ENCODE results near the gene FGD3.

Gene FGD3

DNA sequence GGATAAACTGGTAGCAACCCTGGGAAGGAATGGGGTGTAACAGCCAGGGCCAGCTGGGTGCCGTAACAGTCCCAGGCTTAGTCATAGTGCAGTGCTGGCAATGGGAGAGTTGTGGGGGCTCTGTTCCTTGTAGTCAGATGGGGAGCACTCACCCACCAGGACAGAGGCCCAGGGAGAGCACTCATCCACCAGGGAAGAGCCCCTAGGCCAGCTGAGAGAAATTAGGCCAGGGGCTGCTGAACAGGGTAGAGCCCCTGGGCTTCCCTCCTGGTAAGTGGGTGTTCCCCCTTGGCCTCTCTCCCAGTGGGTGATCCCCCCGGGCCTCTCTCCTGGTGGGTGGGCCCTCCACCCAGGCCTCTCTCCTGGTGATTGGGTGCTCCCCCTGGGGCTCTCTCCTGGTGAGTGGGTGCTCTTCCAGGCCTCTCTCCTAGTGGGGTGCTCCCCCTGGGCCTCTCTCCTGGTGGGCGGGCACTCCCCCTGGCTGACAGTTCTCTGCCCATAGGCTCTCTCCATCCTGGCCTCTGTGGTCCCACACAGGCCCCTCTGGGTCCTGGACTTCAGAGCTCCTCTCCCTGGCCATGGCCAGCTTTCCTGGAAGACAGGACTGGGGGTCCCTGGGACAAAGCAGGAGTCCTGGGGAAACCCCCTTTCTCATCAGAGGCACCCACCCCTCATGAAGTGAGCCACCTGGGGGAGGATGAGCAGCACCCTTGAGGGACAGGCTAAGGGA is 13.4 kb downstream of the FGD3 start:
- no peak for DNase-seq (ENCODE audit: low read depth)

DNA sequence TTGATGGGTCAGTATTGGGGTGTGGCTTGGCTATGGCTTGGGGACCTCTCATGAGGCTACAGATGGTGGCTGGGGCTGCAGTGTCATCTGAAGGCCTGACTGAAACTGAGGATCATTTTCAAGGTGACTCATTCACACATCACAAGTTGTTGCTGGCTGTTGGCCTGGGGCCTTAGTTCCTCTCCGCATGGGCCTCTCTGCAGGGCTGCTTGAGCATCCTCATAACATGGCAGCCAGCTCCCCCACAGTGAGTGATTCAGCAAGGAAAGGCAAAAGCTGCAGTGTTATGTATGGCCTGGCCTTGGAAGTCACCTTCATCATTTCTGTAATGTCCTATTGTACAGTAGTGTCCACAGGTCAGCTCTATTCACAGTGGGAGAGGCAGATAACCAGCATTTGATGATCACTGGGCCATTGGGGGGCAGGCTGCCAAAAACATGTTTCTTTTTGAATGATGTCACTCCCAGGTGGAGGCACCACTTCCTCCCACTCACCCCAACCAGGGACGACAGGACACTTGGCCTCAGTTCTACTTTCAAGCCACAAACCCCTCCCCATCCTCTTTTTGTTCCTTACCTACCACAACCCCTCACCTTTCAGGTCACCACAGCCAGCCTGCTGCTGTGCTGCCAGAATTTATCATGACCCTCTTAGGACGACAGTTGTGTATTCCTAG is 14.4 kb downstream of the FGD3 start:
- DNase-seq (ENCODE audit: low read depth), result no peak

DNA sequence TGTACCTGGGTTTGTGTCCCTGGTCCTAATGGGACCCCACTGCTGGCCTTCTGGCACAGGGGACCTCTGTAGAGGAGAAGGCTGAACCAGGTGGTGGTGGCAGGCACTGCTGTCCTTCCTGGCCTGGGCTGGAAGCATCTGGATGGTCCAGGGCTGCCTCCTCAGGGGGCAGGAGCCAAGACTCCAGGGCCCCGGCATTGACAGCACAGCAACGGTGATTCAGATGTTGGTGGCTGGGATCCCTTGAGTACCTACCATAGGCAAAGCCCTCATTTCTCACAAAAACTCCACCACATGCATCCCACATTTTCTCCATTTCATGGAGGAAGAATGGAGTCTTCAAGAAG is 15.0 kb downstream of the FGD3 start:
- no peak for DNase-seq (ENCODE audit: low read depth)

DNA sequence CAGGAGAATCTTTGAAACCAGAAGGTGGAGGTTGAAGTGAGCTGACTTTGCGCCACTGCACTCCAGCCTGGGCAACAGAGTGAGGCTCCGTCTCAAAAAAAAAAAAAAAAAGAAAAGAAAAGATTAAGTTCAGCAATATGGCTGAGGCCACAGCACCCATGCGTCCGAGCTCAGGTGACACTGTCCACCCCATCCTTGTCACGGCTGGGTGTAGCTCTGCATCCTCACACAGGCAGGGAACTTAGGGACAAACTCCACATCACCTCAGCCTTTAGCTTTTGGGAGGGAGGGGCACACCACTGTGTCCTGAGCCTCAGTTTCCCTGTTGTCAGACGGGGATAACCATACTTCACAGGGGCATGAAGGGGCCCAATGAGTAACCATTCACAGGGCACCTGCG is 15.5 kb downstream of the FGD3 start:
- DNase-seq (ENCODE audit: low read depth), result no peak

DNA sequence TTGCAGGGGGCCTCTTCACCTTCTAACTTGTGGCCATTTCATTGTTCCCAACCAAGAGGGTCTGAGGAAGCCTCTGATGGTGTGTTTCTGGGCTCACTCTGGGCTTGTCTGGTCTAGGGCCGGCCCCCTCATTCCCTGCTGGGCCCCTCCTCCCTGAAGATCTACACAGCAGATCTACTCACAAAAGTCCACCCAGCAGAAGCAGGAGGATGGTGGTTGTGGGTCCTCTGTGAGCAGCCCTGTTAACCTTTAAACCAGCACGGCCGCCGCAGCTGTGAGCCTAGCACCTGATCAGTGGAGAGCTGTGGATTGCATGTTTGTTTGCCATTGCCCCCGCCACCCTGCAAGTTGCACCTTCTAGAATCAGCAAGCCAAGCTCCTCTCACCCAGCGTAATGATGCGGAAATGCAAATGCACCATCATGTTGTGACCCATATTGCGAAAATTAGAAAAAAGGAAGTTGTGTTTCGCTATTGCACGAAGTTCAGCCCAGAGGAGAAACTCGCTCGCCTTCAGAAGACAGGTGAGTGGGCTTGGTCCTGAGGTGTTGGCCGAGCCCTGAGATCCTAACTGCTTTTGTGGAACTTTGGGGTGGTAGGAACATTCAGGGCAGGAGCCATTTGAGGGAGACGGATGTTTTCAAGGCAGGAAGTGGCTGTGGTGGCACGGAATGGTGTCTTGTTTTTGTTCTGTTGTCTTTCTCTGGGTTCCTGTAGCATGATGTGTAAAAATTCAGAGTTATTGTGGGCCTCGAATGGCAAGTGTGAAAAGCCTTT is 16.7 kb downstream of the FGD3 start:
- DNase-seq (ENCODE audit: low read depth), result no peak

DNA sequence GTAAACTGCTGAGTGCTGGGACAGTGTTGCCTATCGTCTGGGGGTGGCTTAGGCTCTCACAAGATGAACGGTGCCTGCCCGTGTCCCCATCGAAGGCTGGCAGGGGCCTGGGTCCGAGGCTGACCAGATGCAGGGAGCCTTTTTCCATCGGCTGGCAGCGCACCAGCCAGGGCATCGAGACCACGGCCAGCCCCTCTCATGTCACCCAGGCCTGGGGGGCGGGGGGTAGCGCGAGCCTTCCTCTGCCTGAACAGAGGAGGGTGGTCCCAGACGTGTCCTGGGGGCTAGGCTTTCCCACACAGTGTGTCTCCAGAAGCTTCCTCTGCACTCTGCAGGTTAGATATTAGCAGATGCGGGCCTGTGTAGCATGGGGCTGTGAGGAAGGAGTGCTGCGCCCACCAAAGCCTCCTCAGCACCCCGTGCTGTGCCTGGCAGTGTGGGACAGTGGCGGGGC is 17.3 kb downstream of the FGD3 start:
- no peak for DNase-seq (ENCODE audit: low read depth)

DNA sequence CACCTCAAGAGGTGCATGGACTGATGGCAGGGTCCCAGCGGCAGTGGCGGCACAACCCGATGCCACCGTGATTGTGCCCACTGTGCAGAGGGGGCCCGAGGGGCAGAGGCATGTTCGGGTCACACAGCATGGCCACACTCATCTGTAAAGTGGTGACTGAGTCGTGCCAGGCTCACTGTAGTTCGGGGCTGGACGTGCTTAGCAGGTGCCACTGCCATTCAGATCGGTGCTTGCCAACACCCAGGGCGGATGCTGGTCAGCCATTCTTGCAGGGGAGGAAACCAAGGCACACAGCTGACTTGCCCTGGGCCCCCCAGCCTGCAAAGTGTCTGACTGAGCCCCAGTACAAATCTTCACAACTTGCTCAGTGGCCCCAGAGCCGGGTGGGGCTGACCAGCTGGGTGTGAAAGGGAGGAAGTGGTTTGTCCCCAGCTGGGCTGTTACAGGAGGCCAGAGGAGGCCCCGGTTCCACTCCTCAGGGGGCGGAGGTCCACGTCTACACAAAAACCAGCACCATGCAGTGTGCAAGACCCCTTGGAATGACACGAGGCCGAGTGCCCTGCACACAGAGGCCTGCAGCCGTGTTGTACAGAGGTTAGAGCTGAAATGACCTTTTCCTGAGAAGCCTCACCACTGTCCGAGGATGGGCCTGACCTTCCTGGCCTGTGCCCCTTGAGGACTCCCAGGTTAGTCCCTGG is 17.9 kb downstream of the FGD3 start:
- DNase-seq (ENCODE audit: low read depth), result no peak

DNA sequence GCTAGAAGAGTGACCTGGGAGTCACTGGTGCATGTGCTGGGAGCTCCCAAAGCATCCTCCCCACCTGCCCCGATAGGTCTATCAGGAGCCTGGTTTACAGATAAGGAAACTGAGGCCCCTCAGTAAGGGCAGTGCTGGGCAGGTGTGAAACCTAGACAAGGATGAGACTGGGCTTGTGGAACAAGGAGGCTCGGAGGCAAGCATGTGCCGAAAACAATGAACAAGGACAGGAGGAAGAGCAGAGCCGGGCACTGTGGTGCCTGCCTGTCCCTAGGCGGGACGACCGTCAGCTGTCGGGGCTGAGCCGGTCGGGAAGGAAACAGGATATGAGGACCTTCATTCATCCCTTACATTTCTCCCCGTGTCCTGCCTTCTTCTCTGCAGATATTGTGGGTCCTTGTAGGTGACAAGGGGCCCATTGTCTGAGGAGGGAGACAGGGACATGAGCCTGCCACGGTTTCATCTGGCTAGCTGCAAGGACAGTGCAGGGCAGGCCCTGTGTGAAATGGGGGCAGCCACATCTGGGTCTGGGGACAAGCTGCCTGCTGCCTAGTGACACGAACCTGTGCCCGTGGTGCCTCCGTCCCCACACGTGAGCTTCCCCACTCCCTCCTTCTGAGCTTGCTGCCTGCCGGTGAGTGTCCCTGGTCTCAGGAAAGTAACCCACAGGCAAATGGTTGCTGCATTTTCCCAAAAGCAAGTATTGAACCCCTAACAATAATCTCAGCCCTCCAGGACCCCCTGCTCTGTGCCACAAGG is 18.6 kb downstream of the FGD3 start:
- no peak for DNase-seq (ENCODE audit: low read depth)

DNA sequence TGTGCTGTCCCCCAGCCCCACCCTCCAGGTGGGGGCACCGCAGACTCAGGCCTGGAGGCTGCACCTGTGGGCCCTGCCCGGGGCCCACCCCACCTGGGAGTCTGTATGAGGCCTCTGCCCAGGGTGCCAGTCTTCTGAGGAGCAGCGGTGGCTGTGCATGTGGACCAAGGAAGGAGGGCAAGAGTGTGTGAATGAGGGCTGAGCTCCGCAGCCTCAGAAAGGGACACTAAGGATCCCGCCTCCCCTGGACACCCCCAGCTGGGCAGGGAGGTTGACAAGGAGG is 19.1 kb downstream of the FGD3 start:
- DNase-seq (ENCODE audit: low read depth), result no peak

DNA sequence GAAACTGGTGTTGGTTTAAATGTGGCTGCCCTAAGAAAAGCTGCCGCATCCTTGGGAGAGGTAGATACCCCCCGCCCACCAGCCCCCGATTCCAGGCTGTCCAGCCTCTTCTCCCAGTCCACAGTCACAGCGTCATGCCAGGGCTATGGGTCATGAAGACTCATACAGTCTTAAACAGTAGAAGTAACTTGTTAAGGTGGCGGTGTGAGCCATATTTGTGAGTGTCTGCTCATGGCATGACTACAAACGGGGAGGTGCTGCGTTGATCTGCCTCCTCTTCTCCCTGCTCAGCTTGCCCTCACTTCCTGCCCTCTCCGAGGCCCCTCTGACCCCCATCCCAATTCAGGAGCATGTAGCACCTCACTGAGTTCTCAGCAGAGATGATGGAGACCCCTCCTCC is 20.8 kb downstream of the FGD3 start:
- DNase-seq (ENCODE audit: low read depth), result no peak

DNA sequence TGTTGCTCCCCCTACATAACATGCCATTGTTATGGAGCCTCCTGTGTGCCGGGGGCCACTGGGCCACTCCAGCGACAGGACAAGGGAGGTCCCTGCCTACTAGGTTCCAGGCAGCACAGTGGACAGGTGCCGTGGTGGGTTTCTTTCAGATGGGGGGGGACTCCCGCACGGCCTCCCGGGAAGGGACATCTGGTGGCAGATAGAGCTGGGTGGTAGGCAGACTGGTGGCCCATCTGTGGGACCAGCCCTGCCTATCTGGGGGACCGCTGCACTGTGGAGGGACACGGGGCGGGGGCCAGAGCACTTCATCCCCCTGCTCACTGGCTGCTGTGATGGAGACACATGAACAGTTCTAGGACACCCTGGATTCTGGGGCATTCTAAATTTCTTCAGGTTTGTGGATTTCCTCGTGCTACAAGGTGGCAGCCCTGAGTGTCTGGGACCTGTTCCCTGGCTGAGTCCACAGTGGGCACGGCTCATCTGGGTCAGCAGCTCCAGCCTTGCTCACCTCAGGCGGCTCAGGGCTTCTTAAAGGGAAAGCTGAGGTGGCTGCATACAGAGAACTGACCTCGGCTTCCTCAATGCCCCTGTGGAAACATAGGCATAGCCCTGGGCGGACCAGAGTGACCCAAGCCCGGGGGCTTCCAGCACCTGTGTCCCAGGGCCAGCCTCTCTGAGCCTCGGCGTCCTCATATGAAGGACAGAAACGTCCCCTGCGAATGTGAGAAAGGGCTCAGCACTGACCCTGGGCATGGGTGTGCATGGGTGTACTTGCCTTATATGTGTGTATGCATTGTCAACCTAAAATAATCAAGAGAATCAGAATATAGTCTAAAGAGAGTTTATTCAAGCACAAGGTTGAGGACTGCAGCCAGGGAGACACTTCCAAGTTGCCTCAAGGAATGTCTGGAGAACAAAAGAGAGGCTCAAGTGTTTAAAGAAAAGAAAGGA is 22.5 kb downstream of the FGD3 start:
- DNase-seq (ENCODE audit: low read depth), result no peak

DNA sequence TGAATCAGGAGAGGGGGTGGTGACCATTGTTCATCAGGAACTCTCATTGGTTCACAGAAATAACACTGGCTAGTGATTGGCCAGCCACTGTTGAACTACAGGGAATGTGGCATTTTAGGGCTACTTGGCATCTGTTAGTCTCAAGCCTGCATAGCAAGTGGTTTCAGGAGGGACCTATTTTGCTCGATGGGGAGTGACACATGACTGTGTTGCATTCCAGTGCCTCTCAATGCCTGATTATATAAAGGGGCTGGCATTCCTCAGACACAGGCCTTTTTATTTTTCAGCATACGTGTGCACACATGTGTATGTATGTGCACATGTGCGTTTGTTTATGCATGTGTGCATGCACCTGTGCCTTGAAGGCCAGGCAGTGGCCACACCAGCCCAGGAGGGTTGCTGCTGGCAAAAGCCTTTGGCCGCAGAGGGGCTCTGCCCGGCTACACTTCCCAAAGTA is 23.2 kb downstream of the FGD3 start:
- no peak for DNase-seq (ENCODE audit: low read depth)

DNA sequence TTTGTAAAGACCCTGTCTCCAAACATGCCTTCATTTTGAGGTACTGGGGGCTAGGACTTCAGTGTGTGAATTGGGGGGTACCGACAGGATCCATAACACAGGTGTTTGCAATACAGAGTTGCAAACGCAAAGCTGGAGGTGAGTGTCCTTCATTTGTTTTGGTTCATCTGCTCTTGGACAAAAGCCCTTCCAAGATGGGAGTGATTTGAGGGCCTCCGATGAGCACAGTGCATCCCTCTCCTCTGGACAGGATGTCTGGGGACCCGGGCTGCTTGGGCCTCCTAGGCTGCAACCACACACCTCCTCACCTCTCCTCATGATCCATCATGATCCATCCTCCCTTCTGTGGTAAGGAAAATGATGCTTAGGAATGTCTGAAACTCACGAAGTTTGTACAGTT is 23.8 kb downstream of the FGD3 start:
- DNase-seq (ENCODE audit: low read depth), result no peak

DNA sequence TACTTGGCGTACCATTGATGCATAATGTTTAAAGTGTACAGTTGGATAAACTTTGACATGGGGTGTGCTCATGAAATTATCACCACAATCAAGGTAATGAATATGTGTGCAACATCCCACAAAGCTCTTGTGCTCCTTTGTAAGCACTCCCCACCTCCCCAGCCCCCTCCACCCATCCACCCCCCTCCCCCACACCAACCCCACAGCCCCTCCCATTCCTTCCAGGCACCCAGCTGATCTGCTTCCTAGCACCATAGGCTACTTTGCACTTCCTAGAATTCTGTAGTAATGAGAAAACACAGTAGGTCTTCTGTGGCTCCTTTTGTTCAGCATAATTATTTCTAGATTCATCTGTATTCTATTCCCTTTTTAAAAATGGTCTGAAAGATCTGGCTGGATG is 24.5 kb downstream of the FGD3 start:
- no peak for DNase-seq (ENCODE audit: low read depth)

DNA sequence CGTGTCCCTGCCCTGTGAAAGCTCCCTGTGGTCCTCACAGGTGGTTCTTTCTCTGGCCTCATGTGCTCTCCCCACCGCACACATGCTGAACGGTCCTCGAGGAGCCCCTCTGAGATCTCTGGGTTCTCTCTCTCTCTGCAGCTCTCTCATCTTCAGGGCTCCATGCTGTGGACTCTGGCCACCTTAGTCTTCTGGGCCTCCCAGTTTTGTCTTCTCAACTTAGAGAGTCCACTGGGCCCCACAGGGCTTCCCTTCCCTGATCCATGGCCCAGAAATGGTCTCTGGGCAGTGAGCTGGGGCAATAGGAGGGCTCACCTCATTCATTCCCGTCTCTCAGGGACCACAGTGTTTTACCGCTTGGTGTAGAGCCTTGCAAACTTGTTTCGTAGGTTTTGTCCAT is 26.4 kb downstream of the FGD3 start:
- no peak for DNase-seq (ENCODE audit: low read depth)

DNA sequence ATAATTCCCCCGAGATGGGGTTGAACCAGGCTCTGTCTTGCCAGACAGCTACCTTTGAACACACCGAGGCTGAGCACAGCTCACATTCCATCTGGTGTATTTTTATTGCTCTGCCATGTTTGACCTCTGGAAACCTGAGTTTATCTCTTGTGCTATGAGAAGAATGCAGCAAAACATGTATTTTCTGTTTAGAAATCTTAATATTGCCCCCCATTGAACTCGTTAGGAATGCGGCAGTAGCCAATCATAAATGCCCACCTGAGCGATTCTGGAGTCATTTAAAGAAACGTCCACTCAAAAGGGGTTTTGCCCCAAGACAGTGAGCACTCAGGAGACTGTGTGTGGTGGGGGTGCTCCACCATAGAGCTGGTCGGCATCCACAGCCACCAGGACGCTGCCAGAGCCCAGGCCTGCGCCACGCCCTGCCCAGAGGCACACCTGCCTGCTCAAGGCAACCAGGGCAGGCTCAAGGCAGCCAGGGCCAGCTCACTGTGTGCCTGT is 26.9 kb downstream of the FGD3 start:
- no peak for DNase-seq (ENCODE audit: low read depth)

DNA sequence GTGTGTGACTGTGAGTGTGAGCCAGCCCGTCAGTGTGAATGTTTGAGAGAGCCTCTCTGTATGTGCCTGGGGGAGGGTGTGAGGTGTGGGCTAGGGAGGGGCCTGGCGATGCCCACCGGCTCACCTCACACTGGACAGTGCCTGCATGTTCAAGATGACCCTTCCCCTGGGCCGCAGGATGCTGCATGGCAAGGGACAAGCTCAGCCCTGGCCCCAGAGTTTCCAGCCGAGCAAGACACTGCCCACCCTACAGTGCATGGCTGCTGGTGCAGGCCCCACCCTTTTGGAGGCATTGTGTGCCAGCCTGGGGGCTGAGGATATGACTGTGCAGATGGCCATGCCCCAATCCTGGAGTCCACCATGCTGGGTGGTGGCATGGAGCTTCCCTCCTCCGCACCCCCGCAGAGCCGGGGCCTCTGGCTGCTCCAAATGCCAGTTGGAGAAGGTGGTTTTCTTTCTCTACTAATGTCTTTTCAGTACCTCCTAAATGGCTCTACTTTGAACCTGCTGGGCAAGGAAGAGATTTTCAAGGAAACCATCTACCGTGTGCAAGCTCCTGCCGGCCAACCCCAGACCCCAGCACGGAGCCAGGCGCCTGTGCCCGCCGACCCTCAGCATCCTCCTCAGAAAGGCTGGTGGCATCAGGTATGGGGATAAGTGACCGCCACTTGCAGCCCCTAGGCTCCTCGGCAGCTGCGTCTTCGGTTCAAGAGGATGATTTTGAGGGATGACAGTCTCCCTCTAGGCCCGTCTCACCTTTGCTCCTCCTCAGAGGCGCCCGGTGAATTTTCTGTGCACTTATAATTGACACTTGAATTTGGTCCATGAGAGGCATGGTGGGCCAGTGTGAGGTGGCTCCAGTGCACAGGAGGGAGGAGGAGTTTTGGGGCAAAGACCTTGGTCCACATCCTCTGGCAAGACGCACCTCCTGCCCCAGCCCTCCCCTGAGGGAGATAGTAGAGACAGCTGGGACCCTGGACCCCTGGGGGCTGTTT is 27.7 kb downstream of the FGD3 start:
- no peak for DNase-seq (ENCODE audit: low read depth)

DNA sequence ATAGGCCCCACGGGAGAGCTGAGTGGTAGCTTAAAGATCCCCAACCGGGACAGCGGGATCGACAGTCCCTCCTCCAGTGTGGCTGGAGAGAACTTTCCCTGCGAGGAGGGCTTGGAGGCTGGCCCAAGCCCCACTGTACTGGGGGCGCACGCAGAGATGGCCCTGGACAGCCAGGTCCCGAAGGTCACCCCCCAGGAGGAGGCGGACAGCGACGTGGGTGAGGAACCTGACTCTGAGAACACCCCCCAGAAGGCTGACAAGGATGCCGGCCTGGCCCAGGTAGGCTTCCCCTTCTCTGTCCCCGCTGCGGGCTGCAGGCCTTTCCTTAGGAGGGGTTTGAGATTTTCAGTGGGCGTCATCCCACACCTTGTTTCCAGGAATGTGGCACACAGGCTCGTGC is 29.1 kb downstream of the FGD3 start:
- DNase-seq (ENCODE audit: low read depth), result no peak

DNA sequence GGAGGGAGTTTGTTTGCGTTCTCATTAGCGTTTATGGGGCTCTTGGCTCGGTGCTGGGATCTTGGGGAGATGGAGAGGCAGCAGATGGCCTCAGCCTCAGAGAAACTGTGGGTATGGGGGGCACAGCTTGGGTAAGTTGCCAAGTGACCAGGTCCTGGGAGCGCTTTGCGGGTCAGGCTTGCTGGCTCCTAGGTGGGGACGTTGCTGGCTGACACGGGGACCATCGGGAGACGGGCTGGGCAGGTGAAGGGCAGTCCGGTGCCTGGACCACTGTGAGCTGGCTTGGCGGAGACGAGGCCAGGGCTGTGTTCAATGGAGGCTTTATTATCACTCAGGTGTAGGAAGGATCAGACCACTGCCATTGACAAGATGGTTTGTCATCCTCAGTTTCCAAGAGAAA is 30.0 kb downstream of the FGD3 start:
- DNase-seq (ENCODE audit: low read depth), result no peak

Measured in non-pigmented ciliary epithelial cell (primary cell).